NCI-H510A treated with DMSO at 0.1 percent for 48 hours (cell line): Measurements from ENCODE around the gene TRIM63.

Source experiments
- DNase-seq: peaks from one replicate; lab custom pipeline; 2025; lab: John Stamatoyannopoulos, UW

TRIM63 gene

GRCh38 chr1:26057189-26057588, 10.2 kb downstream of the TRIM63 start:
- no peak for DNase-seq

- no peak for DNase-seq
These were observed 12.4 kb downstream of the TRIM63 start for GRCh38 chr1:26055041-26055440.

GRCh38 chr1:26053718-26054560, 13.5 kb downstream of the TRIM63 start:
- DNase-seq, result no peak

- DNase-seq, result no peak
These were observed 17.2 kb downstream of the TRIM63 start for GRCh38 chr1:26050248-26050640.

GRCh38 chr1:26049531-26050247, 17.7 kb downstream of the TRIM63 start:
- DNase-seq, result no peak

GRCh38 chr1:26047278-26047874, 20.1 kb downstream of the TRIM63 start:
- DNase-seq, result no peak

- no peak for DNase-seq
These were observed 21.0 kb downstream of the TRIM63 start for GRCh38 chr1:26046246-26047095.

- no peak for DNase-seq
These were observed 21.6 kb downstream of the TRIM63 start, which contains the start of gene SLC30A2 for GRCh38 chr1:26045722-26046245. TSS of gene SLC30A2 (minus strand) at chr1:26046118. CDS start at chr1:26045896, 222 bp downstream.

- DNase-seq, result no peak
These were observed 22.3 kb downstream of the TRIM63 start for GRCh38 chr1:26044971-26045721.

- DNase-seq, result no peak
These were observed 23.0 kb downstream of the TRIM63 start for GRCh38 chr1:26044414-26044813.

GRCh38 chr1:26043765-26044164, 23.7 kb downstream of the TRIM63 start:
- no peak for DNase-seq

- no peak for DNase-seq
These were observed 25.5 kb downstream of the TRIM63 start for GRCh38 chr1:26041978-26042377.

GRCh38 chr1:26041401-26041800, 26.0 kb downstream of the TRIM63 start:
- DNase-seq, result no peak

GRCh38 chr1:26038904-26039303, 28.5 kb downstream of the TRIM63 start:
- no peak for DNase-seq

- DNase-seq, result no peak
These were observed 29.0 kb downstream of the TRIM63 start for GRCh38 chr1:26038477-26038876.

- DNase-seq, result no peak
These were observed 29.5 kb downstream of the TRIM63 start for GRCh38 chr1:26037904-26038303.

- no peak for DNase-seq
These were observed 30.6 kb downstream of the TRIM63 start for GRCh38 chr1:26036756-26037281.

- peak; percentile 30 for DNase-seq
These were observed 31.3 kb downstream of the TRIM63 start for GRCh38 chr1:26035959-26036755.

- DNase-seq, result peak; percentile 83
These were observed 32.0 kb downstream of the TRIM63 start for GRCh38 chr1:26035203-26035958.
